ENCODE measurements around the gene TRIM17. TPM values are rescaled to one million over a fixed set of nuclear protein-coding genes. Genes with fewer than 3 reads are reported as not detected.

The TRIM17 gene
- total and polyA plus RNA-seq, 9 of the 15 experiments (the other 6 are each of a cell fraction or from before 2014, with no cell fraction given) = not detected

- TF ChIP-seq ETS1 (conservative IDR thresholded peaks at IDR 0.05; ENCODE audit: control insufficient read depth, low read depth, low read length) (no peak), STAT5A (IDR thresholded peaks at IDR 0.05; ENCODE audit: borderline replicate concordance, low read length) (no peak), CEBPG (CRISPR knock-in tag; IDR thresholded peaks at IDR 0.05) (peak; percentile 80), CEBPG (tag; conservative IDR thresholded peaks at IDR 0.05 in 1 of 2, IDR thresholded peaks at IDR 0.05 in 1 of 2) (peak; percentile 45 to 96; a peak in 3 of 4 replicates), TAF15 (IDR thresholded peaks at IDR 0.05; ENCODE audit: low read depth, low read length) (no peak), HNRNPK (IDR thresholded peaks at IDR 0.05; ENCODE audit: low read depth, low read length, poor library complexity, severe bottlenecking) (no peak), POLR2AphosphoS5 (IDR thresholded peaks at IDR 0.05; ENCODE audit: control insufficient read depth, insufficient read depth, low read depth, low read length) (no peak), L3MBTL2 (IDR thresholded peaks at IDR 0.05) (peak; percentile 59; the same call in 1 of the 2 replicates), POLR2G (IDR thresholded peaks at IDR 0.05; ENCODE audit: low read depth, low read length) (peak; percentile 69), ZNF740 (CRISPR knock-in tag; IDR thresholded peaks at IDR 0.05) (no peak), ZNF740 (tag; IDR thresholded peaks at IDR 0.05) (no peak; a peak in 1 of 4 replicates), PRDM10 (IDR thresholded peaks at IDR 0.05; ENCODE audit: partially characterized antibody) (peak; percentile 85), TARDBP (IDR thresholded peaks at IDR 0.05) (no peak), BRCA1 (IDR thresholded peaks at IDR 0.05) (no peak), BRCA1 (CRISPR knock-in tag; IDR thresholded peaks at IDR 0.05) (no peak), XRCC4 (IDR thresholded peaks at IDR 0.05; ENCODE audit: extremely low read depth, insufficient read depth, insufficient read length) (no peak), GABPB2 (CRISPR knock-in tag; conservative IDR thresholded peaks at IDR 0.05) (no peak), POLR2A (conservative IDR thresholded peaks at IDR 0.05) (no peak), BDP1 (IDR thresholded peaks at IDR 0.05; ENCODE audit: insufficient read depth, insufficient read length) (no peak), CHCHD3 (CRISPR knock-in tag; IDR thresholded peaks at IDR 0.05) (no peak), ELK1 (CRISPR knock-in tag; IDR thresholded peaks at IDR 0.05) (no peak), ADNP (tag; IDR thresholded peaks at IDR 0.05) (peak; percentile 61; the same call in 1 of the 2 replicates)
These were observed 42.7 kb upstream of the TRIM17 start (continued) for GRCh38 chr1:228459091-228459993.

All from K562 (cell line).